Lower leg skin (tissue), 4 donors: Measurements from ENCODE around the gene ETNK2. TPM values are rescaled to one million over a fixed set of nuclear protein-coding genes. Genes with fewer than 3 reads are reported as not detected.

Experiments used
- DNase-seq, 2 donors: peaks; one replicate each; pipeline ENCODE4 v3.0.0-alpha.2; 2019; ENCODE audit warnings: low spot score in 2 of 2
- H3K4me3 ChIP-seq: fragments of 200-600 bp; sonication (generic); 2 replicates; pipeline ENCODE4 v1.5.1; 2017; ENCODE audit warnings: mild to moderate bottlenecking, low read depth; ENCODE audit not compliant: poor library complexity, severe bottlenecking
- POLR2A ChIP-seq, 2 donors: fragments of 450-650 bp; IDR thresholded peaks; one replicate each; pipeline ENCODE4 v1.6.1; 2016 to 2017; ENCODE audit warnings: antibody characterized with exemption in 2 of 2, mild to moderate bottlenecking in 1 of 2, moderate library complexity in 1 of 2
- WGBS, 2 donors: methylation state at CpG; one replicate each; pipeline ENCODE4 v1.1.5; 2018; 5-methylcytosine and 5-hydroxymethylcytosine counted together
- intact Hi-C: fragments of 100-400 bp; cut with DNase I; formaldehyde crosslinking; loops from one replicate; pipeline ENCODE4 v1.15.0; 2023; ENCODE audit warnings: low total_unique reads
- total RNA-seq, 4 donors: library from RNA; depleted of rRNA; stranded (reverse); fragments of >200 nt; gene quantifications; one replicate each; pipeline ENCODE4 v1.1.0, GENCODE V29; 2016
- TF ChIP-seq, protein P1 (sequence below), 3 donors: fragments of 450-650 bp; IDR thresholded peaks; one replicate each; pipeline ENCODE4 v1.5.1; 2016; ENCODE audit warnings: antibody characterized with exemption in 3 of 3, mild to moderate bottlenecking in 3 of 3, moderate library complexity in 2 of 3

Gene ETNK2
- total RNA-seq, 4 donors from 2014 or later, result 21.5 to 53.8 (median 42.6) TPM

DNA sequence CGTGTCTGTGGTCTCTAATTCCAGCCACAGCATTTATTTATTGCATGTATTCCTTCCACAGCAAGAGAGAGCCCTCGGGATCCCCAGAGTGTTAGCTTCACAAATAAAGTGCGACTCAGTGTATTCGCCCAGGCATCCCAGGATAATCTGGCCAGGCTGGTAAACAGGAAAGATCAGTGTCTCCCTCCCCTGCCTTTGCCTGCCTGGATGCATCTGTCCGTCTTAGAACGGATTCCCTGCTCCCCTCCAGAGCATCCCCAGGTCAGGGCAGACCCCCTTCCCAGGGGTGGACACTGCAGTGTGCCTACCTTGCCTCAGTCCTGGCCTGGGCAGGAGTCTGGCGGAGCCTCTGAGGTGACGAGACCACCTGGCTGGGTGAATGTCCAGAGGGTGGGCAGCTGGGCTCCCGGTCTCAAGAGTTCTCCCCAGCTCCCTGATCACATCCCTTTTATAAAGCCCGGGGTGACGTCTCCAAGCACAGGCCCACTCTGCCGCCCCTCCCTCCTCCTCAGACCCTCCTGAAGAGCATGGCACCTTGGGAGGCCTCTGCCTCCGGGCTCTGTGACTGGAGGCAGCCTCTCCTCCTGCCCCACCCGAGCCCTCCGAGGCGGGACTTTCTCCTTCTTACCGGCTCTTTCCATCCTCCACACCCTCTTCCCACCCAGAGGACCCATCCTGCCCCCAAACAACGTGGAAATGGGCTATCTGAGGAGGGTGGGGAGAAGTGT, 44.4 kb upstream of the ETNK2 start, which contains the start of gene KISS1:
Gene KISS1, minus strand, starts transcription at position 424 of the 728 bp plus-strand sequence. CDS start 3,615 bp downstream, outside the sequence.
- no peak within 1 kb of the TSS for H3K4me3 ChIP-seq
- intact Hi-C loops, result no loop called here
- peak in 1 of 2 donors; percentile 70 for DNase-seq
- TF ChIP-seq, protein P1, sequence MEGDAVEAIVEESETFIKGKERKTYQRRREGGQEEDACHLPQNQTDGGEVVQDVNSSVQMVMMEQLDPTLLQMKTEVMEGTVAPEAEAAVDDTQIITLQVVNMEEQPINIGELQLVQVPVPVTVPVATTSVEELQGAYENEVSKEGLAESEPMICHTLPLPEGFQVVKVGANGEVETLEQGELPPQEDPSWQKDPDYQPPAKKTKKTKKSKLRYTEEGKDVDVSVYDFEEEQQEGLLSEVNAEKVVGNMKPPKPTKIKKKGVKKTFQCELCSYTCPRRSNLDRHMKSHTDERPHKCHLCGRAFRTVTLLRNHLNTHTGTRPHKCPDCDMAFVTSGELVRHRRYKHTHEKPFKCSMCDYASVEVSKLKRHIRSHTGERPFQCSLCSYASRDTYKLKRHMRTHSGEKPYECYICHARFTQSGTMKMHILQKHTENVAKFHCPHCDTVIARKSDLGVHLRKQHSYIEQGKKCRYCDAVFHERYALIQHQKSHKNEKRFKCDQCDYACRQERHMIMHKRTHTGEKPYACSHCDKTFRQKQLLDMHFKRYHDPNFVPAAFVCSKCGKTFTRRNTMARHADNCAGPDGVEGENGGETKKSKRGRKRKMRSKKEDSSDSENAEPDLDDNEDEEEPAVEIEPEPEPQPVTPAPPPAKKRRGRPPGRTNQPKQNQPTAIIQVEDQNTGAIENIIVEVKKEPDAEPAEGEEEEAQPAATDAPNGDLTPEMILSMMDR (IDR thresholded peaks at IDR 0.05), result no peak
- no peak for TF ChIP-seq POLR2A (IDR thresholded peaks at IDR 0.05)
- 53 to 57% methylated on average over 17 to 18 of the region's 18 CpGs for WGBS, 2 donors

DNA sequence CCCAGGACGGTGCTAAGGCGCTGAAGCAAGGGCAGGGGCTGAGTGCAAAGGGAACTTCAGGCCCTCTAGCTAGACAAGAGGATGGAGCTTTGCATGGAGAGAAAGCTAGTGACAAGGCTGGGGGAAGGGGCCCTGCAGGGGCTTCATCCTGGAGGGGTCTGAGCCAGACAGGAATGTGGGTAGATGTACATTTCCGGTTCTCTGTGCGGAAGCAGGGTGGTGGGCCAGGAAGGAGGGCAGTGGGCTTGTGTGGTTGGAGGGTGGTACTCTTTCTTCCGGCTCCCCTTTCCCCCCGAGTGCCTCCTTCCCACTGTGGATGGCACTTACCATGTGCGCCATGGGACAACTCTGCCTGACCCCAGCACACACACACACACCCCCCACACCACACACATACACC, 42.9 kb upstream of the ETNK2 start:
- WGBS, 2 donors, result 79 to 85% methylated on average over 7 of the region's 7 CpGs
- intact Hi-C loops, result no loop called here
- H3K4me3 ChIP-seq, result no peak overlapping the region
- peak in 1 of 2 donors; percentile 54 for DNase-seq
- TF ChIP-seq, protein P1 (IDR thresholded peaks at IDR 0.05), result no peak
- TF ChIP-seq POLR2A (IDR thresholded peaks at IDR 0.05), result no peak

DNA sequence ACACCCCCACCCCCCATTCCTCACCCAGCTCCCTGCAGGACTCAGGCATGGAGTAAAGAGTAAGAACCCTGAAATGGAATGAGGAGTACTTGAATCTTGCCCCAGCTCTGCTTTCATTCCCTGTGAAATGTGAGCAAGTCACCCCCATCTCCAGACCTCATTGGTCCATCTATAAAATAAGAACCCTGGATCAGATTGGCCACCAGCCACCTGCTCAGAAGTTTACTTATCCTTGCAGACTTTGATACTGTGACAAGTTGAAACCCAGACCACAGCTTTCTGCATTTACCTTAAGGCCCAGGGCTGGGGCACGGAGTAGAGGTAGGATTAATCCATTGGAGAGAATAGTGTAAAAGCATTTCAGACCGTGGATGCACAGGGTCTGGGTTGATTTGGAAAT, 42.2 kb upstream of the ETNK2 start:
- WGBS, 2 donors, result 63 to 81% methylated on average over 2 of the region's 2 CpGs
- no peak for TF ChIP-seq POLR2A (IDR thresholded peaks at IDR 0.05)
- TF ChIP-seq, protein P1 (IDR thresholded peaks at IDR 0.05), result no peak
- intact Hi-C loops, result no loop called here
- H3K4me3 ChIP-seq, result no peak overlapping the region
- DNase-seq, result peak in 1 of 2 donors; percentile 39

DNA sequence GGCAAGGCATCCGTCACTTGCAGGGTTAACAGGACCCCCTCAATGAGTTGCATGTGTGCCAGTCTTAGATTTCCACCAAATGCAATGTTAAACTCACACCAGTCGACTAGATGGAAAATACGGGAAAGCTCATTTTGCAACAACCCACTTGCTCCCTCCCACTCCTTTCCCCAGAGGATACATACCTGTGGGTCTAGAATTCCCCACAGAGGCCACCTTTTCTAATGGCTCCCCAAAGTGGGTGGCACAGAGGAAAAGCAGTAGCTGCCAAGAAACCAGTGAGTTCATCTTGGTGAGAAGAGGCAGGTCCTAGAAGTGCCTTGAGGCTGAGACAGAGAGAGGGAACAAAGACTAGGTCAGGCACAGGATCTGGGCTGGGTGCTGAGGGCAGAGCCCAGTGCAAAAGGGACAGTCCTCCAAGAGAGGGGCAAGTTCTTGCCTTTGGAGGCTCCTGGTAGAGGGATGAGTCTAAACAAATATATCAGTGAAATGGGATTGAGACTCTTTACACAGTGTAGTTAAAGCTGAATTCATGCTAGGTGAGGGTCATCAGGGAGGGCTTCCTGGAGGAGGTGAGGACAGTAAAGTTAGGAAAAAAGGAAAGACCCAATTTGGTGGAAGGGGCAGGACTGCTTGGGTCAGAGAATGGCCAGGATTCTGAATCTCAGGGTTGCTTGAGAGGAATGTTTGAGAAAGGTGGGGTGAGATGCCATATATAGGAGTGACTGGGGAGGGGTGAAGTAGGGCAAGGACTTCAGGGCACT, 40.9 kb upstream of the ETNK2 start:
- intact Hi-C loops, result no loop called here
- WGBS, 2 donors, result 66 to 77% methylated on average over 3 of the region's 3 CpGs
- no peak overlapping the region for H3K4me3 ChIP-seq
- TF ChIP-seq, protein P1 (IDR thresholded peaks at IDR 0.05), result no peak
- TF ChIP-seq POLR2A (IDR thresholded peaks at IDR 0.05), result no peak
- DNase-seq, result no peak

DNA sequence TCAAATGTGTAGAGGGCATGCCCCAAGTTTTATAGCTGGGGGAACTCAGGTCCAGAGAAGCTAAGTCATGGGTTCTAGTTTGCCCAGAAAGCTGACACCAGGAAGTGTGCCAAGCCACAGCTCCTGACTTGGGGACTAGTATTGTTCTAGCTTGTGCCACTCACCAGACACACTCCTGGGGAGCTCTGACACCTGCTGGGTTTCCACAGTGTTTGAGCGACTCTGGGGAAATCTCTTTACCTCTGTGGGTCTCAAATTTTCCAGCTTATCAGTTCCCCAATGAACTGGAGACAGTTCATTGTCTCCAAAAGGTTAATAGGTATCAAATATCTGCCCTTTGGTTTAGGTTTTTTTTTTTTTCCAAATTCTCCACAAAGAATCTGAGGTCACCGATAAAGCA, 40.2 kb upstream of the ETNK2 start:
- WGBS, 2 donors, result 90 to 95% methylated on average over 2 of the region's 2 CpGs
- DNase-seq, result no peak
- H3K4me3 ChIP-seq, result no peak overlapping the region
- intact Hi-C loops, result no loop called here
- no peak for TF ChIP-seq POLR2A (IDR thresholded peaks at IDR 0.05)
- TF ChIP-seq, protein P1 (IDR thresholded peaks at IDR 0.05), result no peak
